Endodermal cell (in vitro differentiated cells): ENCODE measurements around the gene CD86. TPM values are rescaled to one million over a fixed set of nuclear protein-coding genes. Genes with fewer than 3 reads are reported as not detected.
A peak's percentile ranks its signal among the peaks of the same experiment; 100 is the strongest.

ENCODE experiments used
- DNase-seq: peaks from one replicate; pipeline ENCODE4 v3.0.0-alpha.2; 2017
- H3K27ac ChIP-seq: 2 replicates; pipeline ENCODE4 v1.5.1; 2013; ENCODE audit warnings: mild to moderate bottlenecking, low read depth, low read length, moderate library complexity
- H3K27me3 ChIP-seq: 2 replicates; pipeline ENCODE4 v1.6.1; 2013; ENCODE audit warnings: mild to moderate bottlenecking, low read length, moderate library complexity; ENCODE audit not compliant: insufficient read depth, control insufficient read depth, poor library complexity, severe bottlenecking
- H3K36me3 ChIP-seq: 2 replicates; pipeline ENCODE4 v1.7.0; 2013; ENCODE audit warnings: mild to moderate bottlenecking, low read length, moderate library complexity; ENCODE audit not compliant: control insufficient read depth, insufficient read depth
- H3K4me1 ChIP-seq: one replicate; pipeline ENCODE4 v1.7.0; 2013; ENCODE audit warnings: low read length; ENCODE audit not compliant: control insufficient read depth, insufficient read depth
- H3K4me3 ChIP-seq: 2 replicates; pipeline ENCODE4 v1.5.1; 2013; ENCODE audit warnings: mild to moderate bottlenecking, low read length, moderate library complexity
- H3K9ac ChIP-seq: 2 replicates; pipeline ENCODE4 v1.6.1; 2013; ENCODE audit warnings: mild to moderate bottlenecking, low read length, moderate library complexity; ENCODE audit not compliant: poor library complexity, severe bottlenecking; ENCODE audit errors: extremely low read depth
- H3K9me3 ChIP-seq: 2 replicates; pipeline ENCODE4 v1.6.1; 2013; ENCODE audit warnings: mild to moderate bottlenecking, low read length, moderate library complexity; ENCODE audit not compliant: control insufficient read depth
- H3K27ac Mint-ChIP-seq: 2 replicates; pipeline ENCODE4 v1.8.0; 2020; ENCODE audit warnings: mixed read lengths
- H3K27me3 Mint-ChIP-seq: 2 replicates; pipeline ENCODE4 v1.8.0; 2021; ENCODE audit warnings: mild to moderate bottlenecking, mixed read lengths; ENCODE audit not compliant: insufficient read depth
- H3K36me3 Mint-ChIP-seq: 2 replicates; pipeline ENCODE4 v1.8.0; 2020; ENCODE audit warnings: low read depth, mixed read lengths
- H3K4me1 Mint-ChIP-seq: 2 replicates; pipeline ENCODE4 v1.8.0; 2020; ENCODE audit warnings: mixed read lengths
- H3K4me3 Mint-ChIP-seq: 2 replicates; pipeline ENCODE4 v1.8.0; 2020; ENCODE audit warnings: mild to moderate bottlenecking, moderate library complexity, mixed read lengths
- H3K9me3 Mint-ChIP-seq: 2 replicates; pipeline ENCODE4 v1.8.0; 2020; ENCODE audit warnings: mild to moderate bottlenecking, mixed read lengths
- WGBS, 2 experiments: methylation state at CpG; one replicate each; pipeline versions ENCODE4 v1.1.5 to v1.1.7; 2013; ENCODE audit warnings: missing lambda C conversion rate in 2 of 2, mixed read lengths in 1 of 2; ENCODE audit not compliant: insufficient coverage in 1 of 2, insufficient read length in 1 of 2; 5-methylcytosine and 5-hydroxymethylcytosine counted together
- total RNA-seq, 2 donors: library from RNA; stranded (reverse); fragmentation: NEBNext Ultra II Directional in 1 of 2; extraction: Animal tissue kit (Norgen Biotek cat#: 25700) in 1 of 2; gene quantifications; 2 replicates in 1 of 2; 3 replicates in 1 of 2; pipeline ENCODE4 v1.2.1, GENCODE V29; 2021
- TF ChIP-seq, protein P1 (sequence below): fragments of 200-600 bp; sonication (generic); conservative IDR thresholded peaks from 2 replicates; pipeline ENCODE4 v1.5.0; 2021; ENCODE audit warnings: antibody characterized with exemption, mild to moderate bottlenecking

Gene CD86
- total RNA-seq, 2 donors from 2014 or later = not detected

DNA sequence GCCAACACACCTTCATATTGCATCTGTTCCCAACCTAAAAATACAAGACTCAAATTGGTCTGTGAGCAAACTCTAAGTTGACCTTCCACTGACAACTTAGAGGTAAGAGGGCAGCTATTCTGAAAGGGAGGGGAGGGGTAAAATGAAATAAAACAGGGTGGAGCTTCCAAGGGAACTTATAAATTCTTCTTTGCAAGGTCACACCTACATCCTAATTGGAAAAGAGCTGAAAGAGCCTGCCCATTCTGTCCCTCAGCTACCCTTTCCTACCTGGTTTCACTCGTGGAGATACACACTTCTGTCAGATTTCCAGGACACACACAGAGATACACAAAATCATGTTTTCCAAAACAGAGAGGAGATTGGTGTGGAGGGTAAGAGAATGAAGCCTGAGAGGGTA lies 34.1 kb upstream of the CD86 start:
- H3K27ac ChIP-seq = no peak overlapping the region
- Mint-ChIP-seq H3K27ac (no peak overlapping the region), H3K36me3 (no peaks in the 10 kb centered on the region), H3K4me1 (peaks cover 29% of the 10 kb centered on the region), H3K9me3 (no peaks in the 10 kb centered on the region), H3K27me3 (peaks cover 15% of the 10 kb centered on the region), H3K4me3 (peak overlapping the region; percentile 59)
- H3K9me3 ChIP-seq = no peaks in the 10 kb centered on the region
- 100% methylated on average over 1 of the region's 1 CpG; no CpG with 5 or more reads in 1 of the 2 experiments for WGBS, 2 experiments
- no peaks in the 10 kb centered on the region for H3K36me3 ChIP-seq
- DNase-seq = no peak
- H3K27me3 ChIP-seq = peaks cover 14% of the 10 kb centered on the region
- TF ChIP-seq, protein P1, sequence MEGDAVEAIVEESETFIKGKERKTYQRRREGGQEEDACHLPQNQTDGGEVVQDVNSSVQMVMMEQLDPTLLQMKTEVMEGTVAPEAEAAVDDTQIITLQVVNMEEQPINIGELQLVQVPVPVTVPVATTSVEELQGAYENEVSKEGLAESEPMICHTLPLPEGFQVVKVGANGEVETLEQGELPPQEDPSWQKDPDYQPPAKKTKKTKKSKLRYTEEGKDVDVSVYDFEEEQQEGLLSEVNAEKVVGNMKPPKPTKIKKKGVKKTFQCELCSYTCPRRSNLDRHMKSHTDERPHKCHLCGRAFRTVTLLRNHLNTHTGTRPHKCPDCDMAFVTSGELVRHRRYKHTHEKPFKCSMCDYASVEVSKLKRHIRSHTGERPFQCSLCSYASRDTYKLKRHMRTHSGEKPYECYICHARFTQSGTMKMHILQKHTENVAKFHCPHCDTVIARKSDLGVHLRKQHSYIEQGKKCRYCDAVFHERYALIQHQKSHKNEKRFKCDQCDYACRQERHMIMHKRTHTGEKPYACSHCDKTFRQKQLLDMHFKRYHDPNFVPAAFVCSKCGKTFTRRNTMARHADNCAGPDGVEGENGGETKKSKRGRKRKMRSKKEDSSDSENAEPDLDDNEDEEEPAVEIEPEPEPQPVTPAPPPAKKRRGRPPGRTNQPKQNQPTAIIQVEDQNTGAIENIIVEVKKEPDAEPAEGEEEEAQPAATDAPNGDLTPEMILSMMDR = no peak
- peaks cover 8% of the 10 kb centered on the region for H3K4me1 ChIP-seq
- no peak overlapping the region for H3K9ac ChIP-seq
- H3K4me3 ChIP-seq = no peak overlapping the region

DNA sequence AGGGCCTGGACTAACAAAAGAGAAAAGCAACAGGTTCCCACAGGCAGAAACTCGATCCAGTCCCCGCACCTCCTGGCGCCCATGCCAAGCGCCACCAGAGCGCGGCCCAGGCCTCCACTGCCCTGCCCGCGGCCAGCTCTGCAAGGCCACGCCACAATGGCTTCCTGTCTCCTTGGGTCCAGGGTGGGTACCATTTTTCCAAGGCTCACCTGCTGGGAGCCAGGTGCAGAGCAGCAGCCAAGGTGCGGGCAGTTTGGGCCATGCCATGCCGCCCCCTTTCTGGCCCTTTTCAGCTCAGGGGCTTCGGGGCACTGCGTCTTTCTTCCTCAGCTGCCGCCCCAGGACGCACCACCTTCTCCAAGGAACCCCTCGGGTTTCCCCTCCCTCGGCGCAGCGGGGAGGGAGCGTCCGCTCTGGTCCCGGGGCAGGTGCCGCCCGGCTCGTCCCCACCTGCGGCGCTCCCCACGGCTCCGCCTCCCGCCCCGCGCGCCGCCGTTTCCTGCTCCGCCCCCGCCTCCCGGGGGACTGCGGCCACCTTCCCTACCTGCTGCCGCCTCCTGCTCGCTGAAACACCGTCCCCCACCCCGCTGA lies 33.3 kb upstream of the CD86 start, which contains the start of gene ILDR1:
TSS of gene ILDR1 (minus strand) at position 437 of the 591 bp plus-strand sequence. CDS start at position 267, 170 bp downstream.
- Mint-ChIP-seq H3K36me3 (no peaks in the 10 kb centered on the region), H3K4me1 (peaks cover 29% of the 10 kb centered on the region), H3K4me3 (peak within 1 kb of the TSS; percentile 59), H3K27ac (no peak within 1 kb of the TSS), H3K27me3 (peaks cover 13% of the 10 kb centered on the region), H3K9me3 (no peaks in the 10 kb centered on the region)
- DNase-seq = peak; percentile 81
- H3K4me1 ChIP-seq = peaks cover 8% of the 10 kb centered on the region
- WGBS, 2 experiments = 38 to 91% methylated on average over 6 to 43 of the region's 43 CpGs
- peaks cover 14% of the 10 kb centered on the region for H3K27me3 ChIP-seq
- H3K27ac ChIP-seq = no peak within 1 kb of the TSS
- TF ChIP-seq, protein P1 = peak; percentile 18
- H3K4me3 ChIP-seq = peak within 1 kb of the TSS; percentile 24
- no peaks in the 10 kb centered on the region for H3K9me3 ChIP-seq
- H3K9ac ChIP-seq = no peak within 1 kb of the TSS
- no peaks in the 10 kb centered on the region for H3K36me3 ChIP-seq

DNA sequence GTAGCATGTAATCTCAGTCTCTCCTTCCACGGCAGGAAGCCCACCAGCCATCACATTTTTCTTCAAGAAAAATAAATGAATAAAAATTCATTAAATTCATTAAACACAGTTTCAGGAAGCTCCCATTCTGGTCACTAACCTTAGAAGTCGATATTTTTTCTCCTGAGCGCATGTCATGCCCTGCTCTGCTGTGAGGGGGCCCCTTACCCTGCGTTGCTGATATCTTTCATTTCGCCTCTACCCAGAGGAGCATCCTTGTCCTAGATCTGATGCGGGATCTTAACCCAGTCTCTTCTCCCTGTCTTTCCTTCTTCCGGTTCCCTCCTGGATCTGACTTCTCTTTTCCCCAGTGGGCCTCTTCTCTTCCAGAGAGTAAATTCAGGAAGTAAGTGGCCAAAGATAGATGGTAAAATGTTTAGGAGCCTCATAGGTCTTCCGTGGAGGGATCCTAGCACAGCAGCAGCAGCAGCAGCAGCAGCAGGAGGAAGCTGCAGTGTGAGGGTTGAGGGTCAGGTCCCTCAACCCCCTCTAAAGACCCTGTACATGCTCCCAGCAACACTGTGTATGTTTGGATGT lies 31.7 kb upstream of the CD86 start:
- Mint-ChIP-seq H3K4me1 (peaks cover 28% of the 10 kb centered on the region), H3K36me3 (no peaks in the 10 kb centered on the region), H3K9me3 (no peaks in the 10 kb centered on the region), H3K27me3 (peaks cover 13% of the 10 kb centered on the region), H3K4me3 (no peak overlapping the region), H3K27ac (no peak overlapping the region)
- Histone ChIP-seq H3K4me3 (no peak overlapping the region), H3K9ac (no peak overlapping the region), H3K27ac (no peak overlapping the region), H3K9me3 (no peaks in the 10 kb centered on the region), H3K36me3 (no peaks in the 10 kb centered on the region), H3K27me3 (peaks cover 14% of the 10 kb centered on the region), H3K4me1 (peaks cover 8% of the 10 kb centered on the region)
- DNase-seq = no peak
- TF ChIP-seq, protein P1 = peak; percentile 57
- 83 to 84% methylated on average over 6 to 8 of the region's 8 CpGs for WGBS, 2 experiments
